Measurements from ENCODE around the gene PDS5B.
A peak's percentile ranks its signal among the peaks of the same experiment; 100 is the strongest.

GRCh38 chr13:32538621-32539246 is 47.5 kb upstream of the PDS5B start, which contains the start of gene N4BP2L2:
- no peak for TF ChIP-seq REST (IDR thresholded peaks at IDR 0.05; ENCODE audit: unreplicated experiment)
- peak in 1 of 2 experiments; percentile 62; a peak in 2 of 4 replicates for TF ChIP-seq CTCF (conservative IDR thresholded peaks at IDR 0.05; ENCODE audit: low read depth in 2 of 2)
- no peak for TF ChIP-seq EZH2phosphoT487 (IDR thresholded peaks at IDR 0.05; ENCODE audit: unreplicated experiment)
- TF ChIP-seq CREB1 (CRISPR knock-in tag; IDR thresholded peaks at IDR 0.05; ENCODE audit: low read depth) = peak; percentile 66
- peak; percentile 96 for TF ChIP-seq ETS1 (IDR thresholded peaks at IDR 0.05)
- TF ChIP-seq EZH2 (IDR thresholded peaks at IDR 0.05; ENCODE audit: low read depth, unreplicated experiment) = no peak
- no peak for TF ChIP-seq ZNF462 (CRISPR knock-in tag; IDR thresholded peaks at IDR 0.05)
- TF ChIP-seq POLR2AphosphoS5 (IDR thresholded peaks at IDR 0.05; ENCODE audit: low read depth) = peak; percentile 67
- no peak for TF ChIP-seq NANOG (IDR thresholded peaks at IDR 0.05; ENCODE audit: borderline replicate concordance)

All from GM23338 (cell line).